Hepatocyte (in vitro differentiated cells): Measurements from ENCODE around the gene GPR3.

Experiments
- EZH2 ChIP-seq: fragments of 200-600 bp; sonication (generic); IDR thresholded peaks from 2 replicates; pipeline ENCODE4 v1.6.1; 2016; ENCODE audit warnings: antibody characterized with exemption, mild to moderate bottlenecking, borderline replicate concordance
- EZH2phosphoT487 ChIP-seq: fragments of 200-600 bp; sonication (generic); IDR thresholded peaks from one replicate; pipeline ENCODE4 v1.6.1; 2018; ENCODE audit warnings: antibody characterized with exemption, mild to moderate bottlenecking, low read depth, moderate library complexity; ENCODE audit not compliant: unreplicated experiment, severe bottlenecking
- TF ChIP-seq, protein P1 (sequence below): fragments of 200-600 bp; sonication (generic); IDR thresholded peaks from 2 replicates; pipeline ENCODE4 v1.5.1; 2016; ENCODE audit warnings: antibody characterized with exemption, mild to moderate bottlenecking; ENCODE audit not compliant: poor library complexity

- TF ChIP-seq EZH2phosphoT487, result no peak
- TF ChIP-seq, protein P1, sequence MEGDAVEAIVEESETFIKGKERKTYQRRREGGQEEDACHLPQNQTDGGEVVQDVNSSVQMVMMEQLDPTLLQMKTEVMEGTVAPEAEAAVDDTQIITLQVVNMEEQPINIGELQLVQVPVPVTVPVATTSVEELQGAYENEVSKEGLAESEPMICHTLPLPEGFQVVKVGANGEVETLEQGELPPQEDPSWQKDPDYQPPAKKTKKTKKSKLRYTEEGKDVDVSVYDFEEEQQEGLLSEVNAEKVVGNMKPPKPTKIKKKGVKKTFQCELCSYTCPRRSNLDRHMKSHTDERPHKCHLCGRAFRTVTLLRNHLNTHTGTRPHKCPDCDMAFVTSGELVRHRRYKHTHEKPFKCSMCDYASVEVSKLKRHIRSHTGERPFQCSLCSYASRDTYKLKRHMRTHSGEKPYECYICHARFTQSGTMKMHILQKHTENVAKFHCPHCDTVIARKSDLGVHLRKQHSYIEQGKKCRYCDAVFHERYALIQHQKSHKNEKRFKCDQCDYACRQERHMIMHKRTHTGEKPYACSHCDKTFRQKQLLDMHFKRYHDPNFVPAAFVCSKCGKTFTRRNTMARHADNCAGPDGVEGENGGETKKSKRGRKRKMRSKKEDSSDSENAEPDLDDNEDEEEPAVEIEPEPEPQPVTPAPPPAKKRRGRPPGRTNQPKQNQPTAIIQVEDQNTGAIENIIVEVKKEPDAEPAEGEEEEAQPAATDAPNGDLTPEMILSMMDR, result peak; percentile 52
- no peak for TF ChIP-seq EZH2
Measured at GRCh38 chr1:27416387-27417111, 24.1 kb downstream of the GPR3 start.
